Endothelial cell (in vitro differentiated cells): ENCODE data around the gene FERMT1. TPM values are rescaled to one million over a fixed set of nuclear protein-coding genes. Genes with fewer than 3 reads are reported as not detected.
A peak's percentile ranks its signal among the peaks of the same experiment; 100 is the strongest.

ENCODE experiments used
- DNase-seq: peaks from one replicate; pipeline ENCODE4 v3.0.0; 2021; ENCODE audit warnings: low spot score
- H3K27ac Mint-ChIP-seq: one replicate; pipeline ENCODE4 v1.8.0; 2021; ENCODE audit warnings: mixed read lengths, inconsistent platforms; ENCODE audit not compliant: unreplicated experiment
- H3K27me3 Mint-ChIP-seq: one replicate; pipeline ENCODE4 v1.8.0; 2021; ENCODE audit warnings: mild to moderate bottlenecking, moderate library complexity, mixed read lengths, inconsistent platforms; ENCODE audit not compliant: unreplicated experiment
- H3K36me3 Mint-ChIP-seq: one replicate; pipeline ENCODE4 v1.8.0; 2021; ENCODE audit warnings: mild to moderate bottlenecking, low read depth, mixed read lengths, inconsistent platforms; ENCODE audit not compliant: unreplicated experiment
- H3K4me1 Mint-ChIP-seq: one replicate; pipeline ENCODE4 v1.8.0; 2021; ENCODE audit warnings: mild to moderate bottlenecking, mixed read lengths, inconsistent platforms; ENCODE audit not compliant: unreplicated experiment
- H3K4me3 Mint-ChIP-seq: one replicate; pipeline ENCODE4 v1.8.0; 2021; ENCODE audit warnings: mild to moderate bottlenecking, mixed read lengths, inconsistent platforms; ENCODE audit not compliant: unreplicated experiment
- H3K9me3 Mint-ChIP-seq: one replicate; pipeline ENCODE4 v1.8.0; 2021; ENCODE audit warnings: mixed read lengths, inconsistent platforms; ENCODE audit not compliant: unreplicated experiment
- CTCF ChIP-seq: fragments of 200-600 bp; sonication (generic); IDR thresholded peaks from one replicate; pipeline ENCODE4 v1.5.0; 2021; ENCODE audit warnings: antibody characterized with exemption; ENCODE audit not compliant: unreplicated experiment
- total RNA-seq: library from RNA; stranded (reverse); fragmentation: NEBNext Ultra II Directional; extraction: Animal tissue kit (Norgen Biotek cat#: 25700); gene quantifications from one replicate; pipeline ENCODE4 v1.2.1, GENCODE V29; 2021; ENCODE audit not compliant: unreplicated experiment

The FERMT1 gene
- total RNA-seq, 1 donor from 2014 or later: 0.62 TPM

GRCh38 chr20:6127825-6128224 lies 5.0 kb upstream of the FERMT1 start:
- H3K27me3 Mint-ChIP-seq: peaks cover 2% of the 10 kb centered on the region
- H3K9me3 Mint-ChIP-seq: no peaks in the 10 kb centered on the region
- H3K27ac Mint-ChIP-seq: no peak overlapping the region
- no peaks in the 10 kb centered on the region for H3K36me3 Mint-ChIP-seq
- no peaks in the 10 kb centered on the region for H3K4me1 Mint-ChIP-seq
- no peak for TF ChIP-seq CTCF
- no peak for DNase-seq
- H3K4me3 Mint-ChIP-seq: no peak overlapping the region

GRCh38 chr20:6126846-6127245 lies 4.0 kb upstream of the FERMT1 start:
- no peak for TF ChIP-seq CTCF
- Mint-ChIP-seq H3K4me3 (no peak overlapping the region), H3K36me3 (no peaks in the 10 kb centered on the region), H3K27ac (no peak overlapping the region), H3K27me3 (peaks cover 2% of the 10 kb centered on the region), H3K4me1 (peaks cover 4% of the 10 kb centered on the region), H3K9me3 (no peaks in the 10 kb centered on the region)
- DNase-seq: no peak

GRCh38 chr20:6123649-6124014 lies 802 bp upstream of the FERMT1 start:
- H3K27ac Mint-ChIP-seq: no peak overlapping the region
- no peak for TF ChIP-seq CTCF
- H3K4me1 Mint-ChIP-seq: peaks cover 9% of the 10 kb centered on the region
- H3K36me3 Mint-ChIP-seq: no peaks in the 10 kb centered on the region
- H3K27me3 Mint-ChIP-seq: no peaks in the 10 kb centered on the region
- DNase-seq: no peak
- no peaks in the 10 kb centered on the region for H3K9me3 Mint-ChIP-seq
- H3K4me3 Mint-ChIP-seq: no peak overlapping the region

- DNase-seq: no peak
- Mint-ChIP-seq H3K4me3 (peak overlapping the region; percentile 45), H3K36me3 (no peaks in the 10 kb centered on the region), H3K9me3 (no peaks in the 10 kb centered on the region), H3K27ac (no peak overlapping the region), H3K4me1 (peaks cover 9% of the 10 kb centered on the region), H3K27me3 (no peaks in the 10 kb centered on the region)
- no peak for TF ChIP-seq CTCF
Observed at GRCh38 chr20:6122111-6122872, 538 bp downstream of the FERMT1 start.

GRCh38 chr20:6121504-6121903 lies 1.3 kb downstream of the FERMT1 start:
- H3K27ac Mint-ChIP-seq: no peak overlapping the region
- H3K9me3 Mint-ChIP-seq: no peaks in the 10 kb centered on the region
- no peak overlapping the region for H3K4me3 Mint-ChIP-seq
- no peak for TF ChIP-seq CTCF
- H3K36me3 Mint-ChIP-seq: no peaks in the 10 kb centered on the region
- H3K27me3 Mint-ChIP-seq: no peaks in the 10 kb centered on the region
- H3K4me1 Mint-ChIP-seq: peaks cover 9% of the 10 kb centered on the region
- DNase-seq: no peak
